HCT116 (cell line): Measurements from ENCODE around the gene RGS7. TPM values are rescaled to one million over a fixed set of nuclear protein-coding genes. Genes with fewer than 3 reads are reported as not detected.

ENCODE experiments used
- ATAC-seq: fragments of 200-7000 bp; cut with Tn5 transposase; 2 replicates; pipeline ENCODE4 v1.9.1; 2020; ENCODE audit warnings: mild to moderate bottlenecking, moderate library complexity
- BruUV-seq: library from RNA; stranded (reverse); fragments of 400-500 nt; replicated peaks from 2 replicates; lab custom pipeline; 2021; lab: Mats Ljungman, UMichigan
- CTCF ChIA-PET: fragments of 300-600 bp; sonication (Branson Sonifier 250); formaldehyde crosslinking; loops from one replicate; lab custom pipeline; 2021; ENCODE audit warnings: antibody characterized with exemption; lab: Charles Lee
- POLR2A ChIA-PET: fragments of 300-600, 350-600 bp; sonication (Branson Sonifier 250); formaldehyde crosslinking; loops from one replicate; lab custom pipeline; 2021; ENCODE audit warnings: antibody characterized with exemption; lab: Charles Lee
- RAD21 ChIA-PET, 2 experiments: fragments of 300-600 bp; sonication (Branson Sonifier 250); formaldehyde crosslinking; loops; one replicate each; lab custom pipeline; 2023; ENCODE audit warnings: low total read pairs in 2 of 2; ENCODE audit not compliant: uncharacterized antibody in 2 of 2, unreplicated experiment in 2 of 2, low non-redundant PET in 1 of 2; lab: Charles Lee
- DNase-seq: peaks from one replicate; pipeline ENCODE4 v3.0.0-alpha.2; 2010; ENCODE audit warnings: low read depth, low spot score
- H2AFZ ChIP-seq: fragments of 200-600 bp; shearing (Covaris generic), sonication (generic); 2 replicates; pipeline ENCODE4 v1.6.1; 2017; ENCODE audit warnings: low read depth, mixed run types, mixed read lengths, antibody characterized with exemption, low read length; ENCODE audit not compliant: poor library complexity, severe bottlenecking
- H3K27ac ChIP-seq: 2 replicates; pipeline ENCODE4 v1.5.1; 2012; ENCODE audit warnings: low read depth, low read length
- H3K27me3 ChIP-seq: fragments of 200-600 bp; sonication (generic); 2 replicates; pipeline ENCODE4 v1.6.1; 2016; ENCODE audit warnings: mixed run types, low read length, mixed read lengths; ENCODE audit not compliant: insufficient read depth
- H3K36me3 ChIP-seq, 2 experiments: fragments of 200-500 bp in 1 of 2; fragments of 200-600 bp in 1 of 2; sonication (Bioruptor generic) in 1 of 2; sonication (generic) in 1 of 2; 2 replicates each; pipeline versions ENCODE4 v1.5.1 to v1.6.1; 2014 to 2016; ENCODE audit warnings: low read length in 2 of 2, inconsistent platforms in 1 of 2, mixed read lengths in 1 of 2, mixed run types in 1 of 2; ENCODE audit not compliant: insufficient read depth in 2 of 2, control insufficient read depth in 1 of 2
- H3K4me1 ChIP-seq, 2 experiments: fragments of 200-600 bp in 1 of 2; sonication (generic) in 1 of 2; 2 replicates each; pipeline versions ENCODE4 v1.5.1 to v1.6.1; 2012 to 2017; ENCODE audit warnings: low read length in 2 of 2, inconsistent platforms in 1 of 2, mild to moderate bottlenecking in 1 of 2, mixed read lengths in 1 of 2, mixed run types in 1 of 2, moderate library complexity in 1 of 2; ENCODE audit not compliant: insufficient read depth in 2 of 2, control insufficient read depth in 1 of 2
- H3K4me2 ChIP-seq: fragments of 200-600 bp; sonication (generic); 2 replicates; pipeline ENCODE4 v1.6.1; 2017; ENCODE audit warnings: mixed run types, low read length, mixed read lengths
- H3K4me3 ChIP-seq, 2 experiments: fragments of 200-600 bp in 1 of 2; sonication (generic) in 1 of 2; replicated peaks in 1 of 2; 2 replicates each; pipeline ENCODE4 v1.5.1; 2011 to 2016; ENCODE audit warnings: low read length in 2 of 2, control low read depth in 1 of 2, low read depth in 1 of 2, mild to moderate bottlenecking in 1 of 2, mixed read lengths in 1 of 2, mixed run types in 1 of 2
- H3K79me2 ChIP-seq: fragments of 200-600 bp; sonication (generic); 2 replicates; pipeline ENCODE4 v1.6.1; 2017; ENCODE audit warnings: mild to moderate bottlenecking, mixed run types, low read length, moderate library complexity, mixed read lengths; ENCODE audit not compliant: insufficient read depth
- H3K9ac ChIP-seq: fragments of 200-600 bp; sonication (generic); 2 replicates; pipeline ENCODE4 v1.6.1; 2016; ENCODE audit warnings: low read length, mixed read lengths
- H3K9me2 ChIP-seq: fragments of 200-600 bp; sonication (generic), shearing (Covaris generic); 2 replicates; pipeline ENCODE4 v1.6.1; 2017; ENCODE audit warnings: mixed run types, mild to moderate bottlenecking, moderate library complexity; ENCODE audit not compliant: insufficient read depth
- H3K9me3 ChIP-seq, 2 experiments: fragments of 200-500 bp in 1 of 2; fragments of 200-600 bp in 1 of 2; sonication (Bioruptor generic) in 1 of 2; sonication (generic) in 1 of 2; 2 replicates each; pipeline ENCODE4 v1.6.1; 2014 to 2017; ENCODE audit warnings: low read length in 2 of 2, mixed read lengths in 2 of 2, inconsistent platforms in 1 of 2, low read depth in 1 of 2, mild to moderate bottlenecking in 1 of 2, mixed run types in 1 of 2, moderate library complexity in 1 of 2; ENCODE audit not compliant: control insufficient read depth in 1 of 2, insufficient read depth in 1 of 2
- H4K20me1 ChIP-seq: fragments of 200-600 bp; sonication (generic), shearing (Covaris generic); 2 replicates; pipeline ENCODE4 v1.6.1; 2017; ENCODE audit warnings: mixed run types, mild to moderate bottlenecking, moderate library complexity; ENCODE audit not compliant: insufficient read depth
- CBX3 ChIP-seq: IDR thresholded peaks from 2 replicates; pipeline ENCODE4 v1.6.1; 2012; ENCODE audit warnings: low read depth
- CEBPB ChIP-seq: IDR thresholded peaks from 2 replicates; pipeline ENCODE4 v1.6.1; 2012; ENCODE audit warnings: low read depth
- EGR1 ChIP-seq: IDR thresholded peaks from 2 replicates; pipeline ENCODE4 v1.6.1; 2012; ENCODE audit warnings: low read depth
- EZH2 ChIP-seq: fragments of 200-600 bp; sonication (generic); IDR thresholded peaks from 2 replicates; pipeline ENCODE4 v1.6.1; 2017; ENCODE audit warnings: antibody characterized with exemption, mixed run types
- JUND ChIP-seq: IDR thresholded peaks from 2 replicates; pipeline ENCODE4 v1.6.1; 2012
- POLR2A ChIP-seq: IDR thresholded peaks from 2 replicates; pipeline ENCODE4 v1.7.0; 2011; ENCODE audit warnings: borderline replicate concordance; ENCODE audit not compliant: insufficient read depth, insufficient read length; ENCODE audit errors: extremely low read depth
- POLR2AphosphoS5 ChIP-seq: IDR thresholded peaks from 2 replicates; pipeline ENCODE4 v1.6.1; 2011; ENCODE audit warnings: mild to moderate bottlenecking, low read depth, low read length, moderate library complexity
- RAD21 ChIP-seq: IDR thresholded peaks from 2 replicates; pipeline ENCODE4 v1.6.1; 2012; ENCODE audit warnings: low read depth, mild to moderate bottlenecking
- SIN3A ChIP-seq: IDR thresholded peaks from 2 replicates; pipeline ENCODE4 v1.6.1; 2012; ENCODE audit warnings: low read depth
- SP1 ChIP-seq: IDR thresholded peaks from 2 replicates; pipeline ENCODE4 v1.6.1; 2012; ENCODE audit warnings: low read depth
- SRF ChIP-seq: IDR thresholded peaks from 2 replicates; pipeline ENCODE4 v1.6.1; 2012; ENCODE audit warnings: low read depth
- YY1 ChIP-seq: IDR thresholded peaks from 2 replicates; pipeline ENCODE4 v1.6.1; 2011; ENCODE audit warnings: low read length, low read depth, moderate library complexity, mild to moderate bottlenecking; ENCODE audit not compliant: insufficient replicate concordance; ENCODE audit errors: extremely low read depth
- ZFX ChIP-seq: fragments of 450-650 bp; IDR thresholded peaks from 2 replicates; pipeline ENCODE4 v1.6.1; 2017
- ZNF274 ChIP-seq: fragments of 200-500 bp; sonication (Bioruptor generic); IDR thresholded peaks from 2 replicates; pipeline ENCODE4 v1.6.1; 2014; ENCODE audit warnings: mild to moderate bottlenecking, low read depth, low read length, inconsistent platforms
- intact Hi-C: fragments of 100-400 bp; cut with micrococcal nuclease; formaldehyde crosslinking; loops from 2 replicates; pipeline ENCODE4 v1.10.0; 2022
- total RNA-seq: library from RNA; stranded (reverse); gene quantifications from one replicate; pipeline ENCODE4 v1.2.1, GENCODE V29; 2021; ENCODE audit not compliant: unreplicated experiment
- TF ChIP-seq, protein P1 (sequence below): IDR thresholded peaks from 2 replicates; pipeline ENCODE4 v1.6.1; 2012
- TF ChIP-seq, protein P2 (sequence below), 3 experiments: fragments of 200-600 bp in 1 of 3; sonication (generic) in 1 of 3; IDR thresholded peaks in 2 of 3; conservative IDR thresholded peaks in 1 of 3; 2 replicates each; pipeline ENCODE4 v1.5.1; 2012 to 2017; ENCODE audit warnings: low read depth in 2 of 3, low read length in 2 of 3, antibody characterized with exemption in 1 of 3, borderline replicate concordance in 1 of 3, control low read depth in 1 of 3, mild to moderate bottlenecking in 1 of 3, mixed read lengths in 1 of 3, mixed run types in 1 of 3, moderate library complexity in 1 of 3; ENCODE audit not compliant: insufficient read depth in 1 of 3
- TF ChIP-seq, protein P3 (sequence below): IDR thresholded peaks from 2 replicates; pipeline ENCODE4 v1.6.1; 2012

RGS7 gene
- total RNA-seq, 1 experiment from 2014 or later = not detected

DNA sequence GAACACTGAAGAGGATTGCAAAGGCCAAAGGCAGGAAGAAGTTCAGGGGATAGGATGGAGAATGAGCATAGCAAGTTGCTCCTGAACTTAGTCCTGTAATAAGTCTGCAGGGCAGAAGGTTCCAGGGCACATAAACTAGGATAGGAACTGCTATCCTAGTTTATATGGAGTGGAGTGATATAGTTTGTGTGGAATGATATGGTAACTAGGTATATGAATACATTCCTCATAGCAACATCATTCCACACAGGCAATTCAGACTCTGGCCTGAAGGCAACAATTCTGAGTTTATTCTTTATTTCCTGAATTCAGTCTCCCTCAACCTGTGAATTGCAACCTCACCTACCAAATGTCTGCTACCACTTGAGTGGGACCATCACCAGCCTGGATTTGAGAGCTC lies 590.2 kb downstream of the RGS7 start (continued):
- TF ChIP-seq, protein P1, sequence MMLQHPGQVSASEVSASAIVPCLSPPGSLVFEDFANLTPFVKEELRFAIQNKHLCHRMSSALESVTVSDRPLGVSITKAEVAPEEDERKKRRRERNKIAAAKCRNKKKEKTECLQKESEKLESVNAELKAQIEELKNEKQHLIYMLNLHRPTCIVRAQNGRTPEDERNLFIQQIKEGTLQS = no peak
- TF ChIP-seq RAD21 = no peak
- no peak for TF ChIP-seq YY1
- TF ChIP-seq POLR2A = no peak
- no peak for TF ChIP-seq CBX3
- TF ChIP-seq, all 23 proteins: peak for 0

DNA sequence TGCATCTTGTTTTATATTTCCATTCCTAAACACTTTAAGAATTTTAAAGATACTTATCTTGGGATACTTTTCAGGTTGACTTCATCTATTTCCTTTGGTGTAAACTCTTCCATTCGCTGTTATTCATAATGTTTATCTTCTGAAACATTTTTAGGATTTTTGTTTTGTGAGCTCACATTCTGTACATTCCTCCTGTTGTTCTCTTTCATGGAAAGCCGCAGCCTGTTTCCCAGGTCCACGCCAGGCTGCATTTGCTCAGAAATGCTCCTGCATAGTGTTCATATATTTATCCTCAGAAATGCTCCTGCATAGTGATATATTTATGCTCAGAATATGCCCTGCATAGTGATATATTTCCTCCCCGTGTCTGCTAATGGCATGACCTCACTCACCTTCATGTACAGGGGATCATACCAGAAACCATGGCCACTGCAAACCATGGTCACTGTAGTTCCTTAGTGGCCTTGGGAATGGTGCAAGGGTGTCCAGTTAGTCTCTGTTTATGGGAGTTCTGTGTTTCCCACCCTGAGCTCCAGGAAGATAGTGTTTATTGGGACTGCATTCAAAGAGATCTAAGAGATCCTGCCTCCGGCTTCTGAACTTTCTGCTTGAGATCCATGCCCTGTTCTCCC lies 591.2 kb downstream of the RGS7 start:
- H3K9ac ChIP-seq = no peak overlapping the region
- ATAC-seq (no peak), DNase-seq (no peak)
- no peak overlapping the region for H3K4me3 ChIP-seq
- H3K27ac ChIP-seq = no peak overlapping the region
- TF ChIP-seq EZH2 (no peak), CEBPB (no peak), CBX3 (no peak), RAD21 (no peak), SP1 (no peak), ZNF274 (no peak), ZFX (no peak), EGR1 (no peak), POLR2AphosphoS5 (no peak), JUND (no peak), SRF (no peak), SIN3A (no peak)
- TF ChIP-seq, protein P2, sequence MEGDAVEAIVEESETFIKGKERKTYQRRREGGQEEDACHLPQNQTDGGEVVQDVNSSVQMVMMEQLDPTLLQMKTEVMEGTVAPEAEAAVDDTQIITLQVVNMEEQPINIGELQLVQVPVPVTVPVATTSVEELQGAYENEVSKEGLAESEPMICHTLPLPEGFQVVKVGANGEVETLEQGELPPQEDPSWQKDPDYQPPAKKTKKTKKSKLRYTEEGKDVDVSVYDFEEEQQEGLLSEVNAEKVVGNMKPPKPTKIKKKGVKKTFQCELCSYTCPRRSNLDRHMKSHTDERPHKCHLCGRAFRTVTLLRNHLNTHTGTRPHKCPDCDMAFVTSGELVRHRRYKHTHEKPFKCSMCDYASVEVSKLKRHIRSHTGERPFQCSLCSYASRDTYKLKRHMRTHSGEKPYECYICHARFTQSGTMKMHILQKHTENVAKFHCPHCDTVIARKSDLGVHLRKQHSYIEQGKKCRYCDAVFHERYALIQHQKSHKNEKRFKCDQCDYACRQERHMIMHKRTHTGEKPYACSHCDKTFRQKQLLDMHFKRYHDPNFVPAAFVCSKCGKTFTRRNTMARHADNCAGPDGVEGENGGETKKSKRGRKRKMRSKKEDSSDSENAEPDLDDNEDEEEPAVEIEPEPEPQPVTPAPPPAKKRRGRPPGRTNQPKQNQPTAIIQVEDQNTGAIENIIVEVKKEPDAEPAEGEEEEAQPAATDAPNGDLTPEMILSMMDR (IDR thresholded peaks at IDR 0.05 in 2 of 3, conservative IDR thresholded peaks at IDR 0.05 in 1 of 3; ENCODE audit: borderline replicate concordance in 1 of 3, insufficient read depth in 1 of 3, low read depth in 2 of 3, low read length in 2 of 3) = no peak
- TF ChIP-seq, protein P3, sequence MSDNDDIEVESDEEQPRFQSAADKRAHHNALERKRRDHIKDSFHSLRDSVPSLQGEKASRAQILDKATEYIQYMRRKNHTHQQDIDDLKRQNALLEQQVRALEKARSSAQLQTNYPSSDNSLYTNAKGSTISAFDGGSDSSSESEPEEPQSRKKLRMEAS = no peak
- CTCF ChIA-PET = no interaction called here
- H3K9me3 ChIP-seq = peaks cover 3 to 8% of the 10 kb centered on the region in 2 experiments; a peak in 2 of 4 replicates
- no peak overlapping the region for H2AFZ ChIP-seq
- RAD21 ChIA-PET = no interaction called here
- intact Hi-C loops = no loop called here
- H3K4me2 ChIP-seq = no peak overlapping the region
- H4K20me1 ChIP-seq = no peaks in the 10 kb centered on the region
- no peaks in the 10 kb centered on the region for H3K27me3 ChIP-seq
- BruUV-seq = no TSS peak
- H3K4me1 ChIP-seq = no peaks in the 10 kb centered on the region
- H3K79me2 ChIP-seq = no peaks in the 10 kb centered on the region
- H3K9me2 ChIP-seq = no peaks in the 10 kb centered on the region
- POLR2A ChIA-PET = no interaction called here
- no peaks in the 10 kb centered on the region for H3K36me3 ChIP-seq
